Brain microvascular endothelial cell (primary cell): Measurements from ENCODE around the gene ASXL3.

Experiments used
- DNase-seq: peaks from one replicate; pipeline ENCODE4 v3.0.0-alpha.2; 2020
- H3K27ac ChIP-seq: fragments of 250-450 bp; sonication (Bioruptor Pico); 2 replicates; pipeline ENCODE4 v1.5.1; 2020; ENCODE audit warnings: mild to moderate bottlenecking, moderate library complexity
- H3K27me3 ChIP-seq: fragments of 250-450 bp; sonication (Bioruptor Pico); replicated peaks from 2 replicates; pipeline ENCODE4 v1.5.1; 2020; ENCODE audit warnings: mild to moderate bottlenecking
- H3K36me3 ChIP-seq: fragments of 250-450 bp; sonication (Bioruptor Pico); replicated peaks from 2 replicates; pipeline ENCODE4 v1.5.1; 2020; ENCODE audit warnings: mild to moderate bottlenecking
- H3K4me3 ChIP-seq: 2 replicates; pipeline ENCODE4 v1.5.1; 2011; ENCODE audit warnings: low read depth, mild to moderate bottlenecking, control low read depth, low read length, moderate library complexity
- CTCF ChIP-seq: IDR thresholded peaks from 2 replicates; pipeline ENCODE4 v1.5.1; 2011; ENCODE audit warnings: low read depth, mild to moderate bottlenecking, moderate library complexity, low read length, control low read depth, inconsistent platforms; ENCODE audit errors: missing control alignments
- in situ Hi-C: cut with HindIII; loops from 2 replicates; pipeline ENCODE4 v1.10.0; 2017; ENCODE audit warnings: low sequenced_read_pairs, low pct_ligation_motif_present

Gene ASXL3

GRCh38 chr18:33541316-33541715 lies 36.7 kb upstream of the ASXL3 start:
- Histone ChIP-seq H3K27me3 (no peaks in the 10 kb centered on the region), H3K27ac (no peak overlapping the region), H3K4me3 (no peak overlapping the region), H3K36me3 (no peaks in the 10 kb centered on the region)
- TF ChIP-seq CTCF: no peak
- DNase-seq: no peak
- in situ Hi-C loops: no loop called here

- no peak for DNase-seq
- Histone ChIP-seq H3K27me3 (no peaks in the 10 kb centered on the region), H3K4me3 (no peak overlapping the region), H3K27ac (no peak overlapping the region), H3K36me3 (no peaks in the 10 kb centered on the region)
- no peak for TF ChIP-seq CTCF
- in situ Hi-C loops: no loop called here
Measured at GRCh38 chr18:33556846-33557245, 21.2 kb upstream of the ASXL3 start.

GRCh38 chr18:33557706-33558105 lies 20.3 kb upstream of the ASXL3 start:
- Histone ChIP-seq H3K27ac (no peak overlapping the region), H3K27me3 (no peaks in the 10 kb centered on the region), H3K36me3 (no peaks in the 10 kb centered on the region), H3K4me3 (no peak overlapping the region)
- in situ Hi-C loops: no loop called here
- no peak for DNase-seq
- no peak for TF ChIP-seq CTCF

GRCh38 chr18:33558529-33558928 lies 19.5 kb upstream of the ASXL3 start:
- DNase-seq: no peak
- H3K4me3 ChIP-seq: no peak overlapping the region
- no peak overlapping the region for H3K27ac ChIP-seq
- no peaks in the 10 kb centered on the region for H3K36me3 ChIP-seq
- in situ Hi-C loops: no loop called here
- H3K27me3 ChIP-seq: no peaks in the 10 kb centered on the region
- no peak for TF ChIP-seq CTCF

GRCh38 chr18:33560686-33561370 lies 17.2 kb upstream of the ASXL3 start:
- Histone ChIP-seq H3K4me3 (no peak overlapping the region), H3K27ac (no peak overlapping the region), H3K27me3 (no peaks in the 10 kb centered on the region), H3K36me3 (no peaks in the 10 kb centered on the region)
- in situ Hi-C loops: no loop called here
- no peak for TF ChIP-seq CTCF
- peak; percentile 70 for DNase-seq

- no peak overlapping the region for H3K27ac ChIP-seq
- in situ Hi-C loops: no loop called here
Measured at GRCh38 chr18:33562741-33563140, 15.3 kb upstream of the ASXL3 start.

More at GRCh38 chr18:33562741-33563140, 15.3 kb upstream of the ASXL3 start:
- Histone ChIP-seq H3K4me3 (no peak overlapping the region), H3K36me3 (no peaks in the 10 kb centered on the region), H3K27me3 (no peaks in the 10 kb centered on the region)
- no peak for TF ChIP-seq CTCF
- DNase-seq: no peak
